Adrenal gland (tissue), 5 donors: ENCODE measurements around the gene EFNA1.

ENCODE experiments used
- POLR2A ChIP-seq, 2 donors: fragments of 450-650 bp; IDR thresholded peaks; one replicate each; pipeline ENCODE4 v1.6.1; 2017; ENCODE audit warnings: antibody characterized with exemption in 2 of 2, mild to moderate bottlenecking in 2 of 2, moderate library complexity in 1 of 2
- TF ChIP-seq, protein P1 (sequence below), 6 experiments: fragments of 450-650 bp in 4 of 6; fragments of 200-600 bp in 2 of 6; sonication (generic) in 1 of 6; IDR thresholded peaks; 1 replicate in 5 of 6; 2 replicates in 1 of 6; pipeline versions ENCODE4 v1.5.1 to v1.8.0; 2016 to 2021; ENCODE audit warnings: antibody characterized with exemption in 6 of 6, mild to moderate bottlenecking in 2 of 6, moderate library complexity in 1 of 6
- donor health status: DM: no; HTN: no; CAD: no.

DNA sequence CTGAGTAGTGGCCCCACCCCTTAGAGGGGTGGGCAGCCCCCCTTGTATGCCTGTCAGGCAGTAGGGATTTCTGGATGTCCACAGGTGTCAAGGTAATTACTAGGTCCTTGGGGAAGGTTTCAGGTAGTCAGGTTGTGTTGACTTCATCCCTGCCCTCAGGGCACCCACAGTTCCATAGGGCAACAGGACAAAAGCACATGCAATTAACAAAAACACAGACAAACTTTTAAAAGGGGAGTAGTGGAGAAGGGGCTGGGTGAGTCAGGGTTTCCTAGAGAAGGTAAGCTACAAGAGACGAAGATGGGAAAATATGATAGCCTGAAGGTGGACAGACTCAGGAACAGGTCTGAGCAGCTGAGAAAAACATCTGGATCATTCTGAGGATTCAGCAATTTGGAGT lies 31.3 kb downstream of the EFNA1 start:
- TF ChIP-seq POLR2A (IDR thresholded peaks at IDR 0.05), result no peak
- TF ChIP-seq, protein P1, sequence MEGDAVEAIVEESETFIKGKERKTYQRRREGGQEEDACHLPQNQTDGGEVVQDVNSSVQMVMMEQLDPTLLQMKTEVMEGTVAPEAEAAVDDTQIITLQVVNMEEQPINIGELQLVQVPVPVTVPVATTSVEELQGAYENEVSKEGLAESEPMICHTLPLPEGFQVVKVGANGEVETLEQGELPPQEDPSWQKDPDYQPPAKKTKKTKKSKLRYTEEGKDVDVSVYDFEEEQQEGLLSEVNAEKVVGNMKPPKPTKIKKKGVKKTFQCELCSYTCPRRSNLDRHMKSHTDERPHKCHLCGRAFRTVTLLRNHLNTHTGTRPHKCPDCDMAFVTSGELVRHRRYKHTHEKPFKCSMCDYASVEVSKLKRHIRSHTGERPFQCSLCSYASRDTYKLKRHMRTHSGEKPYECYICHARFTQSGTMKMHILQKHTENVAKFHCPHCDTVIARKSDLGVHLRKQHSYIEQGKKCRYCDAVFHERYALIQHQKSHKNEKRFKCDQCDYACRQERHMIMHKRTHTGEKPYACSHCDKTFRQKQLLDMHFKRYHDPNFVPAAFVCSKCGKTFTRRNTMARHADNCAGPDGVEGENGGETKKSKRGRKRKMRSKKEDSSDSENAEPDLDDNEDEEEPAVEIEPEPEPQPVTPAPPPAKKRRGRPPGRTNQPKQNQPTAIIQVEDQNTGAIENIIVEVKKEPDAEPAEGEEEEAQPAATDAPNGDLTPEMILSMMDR (IDR thresholded peaks at IDR 0.05), result no peak
